Astrocyte of the spinal cord (primary cell): Measurements from ENCODE around the gene FHIT.

ENCODE experiments used
- DNase-seq: peaks from one replicate; pipeline ENCODE4 v3.0.0; 2011; ENCODE audit warnings: low read depth, low spot score
- H3K4me3 ChIP-seq: 2 replicates; pipeline ENCODE4 v1.5.1; 2011; ENCODE audit warnings: low read depth, mild to moderate bottlenecking, low read length, moderate library complexity
- CTCF ChIP-seq: IDR thresholded peaks from 2 replicates; pipeline ENCODE4 v1.5.1; 2012; ENCODE audit warnings: low read depth, mild to moderate bottlenecking, low read length, inconsistent platforms
- in situ Hi-C: cut with HindIII; loops from 2 replicates; pipeline ENCODE4 v1.10.0; 2017; ENCODE audit warnings: low sequenced_read_pairs

The FHIT gene

GRCh38 chr3:59885101-59885500 lies 1366.2 kb downstream of the FHIT start:
- in situ Hi-C loops, result no loop called here
- no peak for TF ChIP-seq CTCF
- no peak overlapping the region for H3K4me3 ChIP-seq
- no peak for DNase-seq

GRCh38 chr3:59884409-59884808 lies 1366.8 kb downstream of the FHIT start:
- no peak overlapping the region for H3K4me3 ChIP-seq
- no peak for TF ChIP-seq CTCF
- in situ Hi-C loops, result no loop called here
- no peak for DNase-seq

- no peak for DNase-seq
- no peak for TF ChIP-seq CTCF
- in situ Hi-C loops, result no loop called here
- no peak overlapping the region for H3K4me3 ChIP-seq
Observed at GRCh38 chr3:59882746-59883145, 1368.5 kb downstream of the FHIT start.

GRCh38 chr3:59880717-59881116 lies 1370.5 kb downstream of the FHIT start:
- TF ChIP-seq CTCF, result no peak
- H3K4me3 ChIP-seq, result no peak overlapping the region
- DNase-seq, result no peak
- in situ Hi-C loops, result no loop called here

- DNase-seq, result no peak
- TF ChIP-seq CTCF, result no peak
- in situ Hi-C loops, result no loop called here
- no peak overlapping the region for H3K4me3 ChIP-seq
Observed at GRCh38 chr3:59879031-59879581, 1372.1 kb downstream of the FHIT start.

- in situ Hi-C loops, result no loop called here
- TF ChIP-seq CTCF, result no peak
- no peak overlapping the region for H3K4me3 ChIP-seq
- DNase-seq, result peak; percentile 27
Observed at GRCh38 chr3:59878038-59878427, 1373.2 kb downstream of the FHIT start.
